HepG2 (cell line): ENCODE results near the gene PHTF1. TPM values are rescaled to one million over a fixed set of nuclear protein-coding genes. Genes with fewer than 3 reads are reported as not detected.

Source experiments
- ATAC-seq: fragments of 200-7000 bp; cut with Tn5 transposase; 3 replicates; pipeline ENCODE4 v1.9.1; 2020; ENCODE audit warnings: mild to moderate bottlenecking, moderate library complexity
- BruUV-seq: library from RNA; stranded (reverse); fragments of 400-500 nt; replicated peaks from 2 replicates; lab custom pipeline; 2021; lab: Mats Ljungman, UMichigan
- CTCF ChIA-PET: fragments of 300-600 bp; formaldehyde crosslinking; extraction: SDS; loops from one replicate; lab custom pipeline; 2021; ENCODE audit warnings: low total read pairs, inconsistent platforms, low intra/inter-chr PET ratio; lab: Yijun Ruan, JAX
- POLR2A ChIA-PET: fragments of 350-600 bp; sonication (Branson Sonifier 250); formaldehyde crosslinking; loops from one replicate; lab custom pipeline; 2020; ENCODE audit warnings: antibody characterized with exemption, inconsistent platforms; lab: Yijun Ruan, JAX
- DNase-seq: peaks from one replicate; pipeline ENCODE4 v3.0.0-alpha.2; 2015; ENCODE audit warnings: low spot score
- FAIRE-seq: peaks from 3 replicates; lab custom pipeline; 2011; peaks lifted over from hg19 to GRCh38; lab: Jason Lieb, UNC
- H2AFZ ChIP-seq: one replicate; pipeline ENCODE4 v1.6.1; 2011; ENCODE audit warnings: low read length, inconsistent platforms
- H3K27ac ChIP-seq: fragments of 300-600 bp; 3 replicates; pipeline ENCODE4 v1.8.0; 2011; ENCODE audit warnings: mixed run types, mild to moderate bottlenecking, mixed read lengths, low read length, inconsistent platforms; ENCODE audit not compliant: insufficient read depth; ENCODE audit errors: extremely low read length
- H3K27me3 ChIP-seq, 2 experiments: fragments of 200-600 bp in 1 of 2; 2 replicates in 1 of 2; 3 replicates in 1 of 2; pipeline versions ENCODE4 v1.6.0 to v1.8.0; 2011; ENCODE audit warnings: low read length in 2 of 2, mild to moderate bottlenecking in 2 of 2, moderate library complexity in 2 of 2, inconsistent platforms in 1 of 2; ENCODE audit not compliant: insufficient read depth in 2 of 2, control insufficient read depth in 1 of 2
- H3K36me3 ChIP-seq, 2 experiments: fragments of 200-600 bp in 1 of 2; replicated peaks in 1 of 2; 2 replicates in 1 of 2; 3 replicates in 1 of 2; pipeline versions ENCODE4 v1.5.1 to v1.8.0; 2011; ENCODE audit warnings: low read length in 2 of 2, inconsistent platforms in 1 of 2; ENCODE audit not compliant: insufficient read depth in 2 of 2, control insufficient read depth in 1 of 2
- H3K4me1 ChIP-seq: 2 replicates; pipeline ENCODE4 v1.5.1; 2012; ENCODE audit warnings: low read length, inconsistent platforms; ENCODE audit not compliant: insufficient read depth
- H3K4me2 ChIP-seq: 2 replicates; pipeline ENCODE4 v1.6.0; 2011; ENCODE audit warnings: low read depth, low read length, inconsistent platforms
- H3K4me3 ChIP-seq, 3 experiments: fragments of 200-600 bp in 1 of 3; sonication (generic), shearing (Covaris generic) in 1 of 3; replicated peaks in 1 of 3; 2 replicates each; pipeline ENCODE4 v1.5.1; 2011 to 2016; ENCODE audit warnings: low read length in 3 of 3, inconsistent platforms in 2 of 3, low read depth in 2 of 3, mild to moderate bottlenecking in 2 of 3, control low read depth in 1 of 3, mixed read lengths in 1 of 3; ENCODE audit not compliant: insufficient read depth in 1 of 3
- H3K79me2 ChIP-seq: one replicate; pipeline ENCODE4 v1.6.1; 2011; ENCODE audit warnings: low read length, inconsistent platforms; ENCODE audit not compliant: insufficient read depth
- H3K9ac ChIP-seq: 2 replicates; pipeline ENCODE4 v1.6.0; 2011; ENCODE audit warnings: mild to moderate bottlenecking, low read depth, low read length, inconsistent platforms; ENCODE audit not compliant: insufficient read depth
- H3K9me3 ChIP-seq: 2 replicates; pipeline ENCODE4 v1.5.1; 2012; ENCODE audit warnings: mild to moderate bottlenecking, low read length
- H4K20me1 ChIP-seq: 2 replicates; pipeline ENCODE4 v1.6.0; 2011; ENCODE audit warnings: inconsistent platforms, mild to moderate bottlenecking, low read length, moderate library complexity; ENCODE audit not compliant: insufficient read depth
- GTF2F1 ChIP-seq: fragments of 150-350 bp; IDR thresholded peaks from 2 replicates; pipeline ENCODE4 v1.6.1; 2014; ENCODE audit warnings: low read length
- PAX8 ChIP-seq: sonication (generic); formaldehyde crosslinking; IDR thresholded peaks from 2 replicates; pipeline ENCODE4 v1.8.0; 2022; ENCODE audit warnings: mild to moderate bottlenecking, missing genetic modification reagents, borderline replicate concordance
- RBFOX2 ChIP-seq: fragments of 200-400 bp; formaldehyde crosslinking; IDR thresholded peaks from 2 replicates; pipeline ENCODE4 v1.6.1; 2017; ENCODE audit warnings: low read depth, mild to moderate bottlenecking, low read length
- RELA ChIP-seq: sonication (generic); formaldehyde crosslinking; IDR thresholded peaks from 2 replicates; pipeline ENCODE4 v1.4.0; 2020; ENCODE audit warnings: missing genetic modification reagents
- TBP ChIP-seq: sonication (generic); formaldehyde crosslinking; IDR thresholded peaks from 2 replicates; pipeline ENCODE4 v1.5.0; 2020; ENCODE audit warnings: missing genetic modification reagents
- TEAD2 ChIP-seq: sonication (generic); formaldehyde crosslinking; IDR thresholded peaks from 2 replicates; pipeline ENCODE4 v1.9.0; 2021; ENCODE audit warnings: missing genetic modification reagents
- TOPORS ChIP-seq: sonication (generic); formaldehyde crosslinking; IDR thresholded peaks from 2 replicates; pipeline ENCODE4 v1.8.0; 2023; ENCODE audit warnings: mild to moderate bottlenecking, missing genetic modification reagents
- ZBTB38 ChIP-seq: sonication (generic); formaldehyde crosslinking; IDR thresholded peaks from 2 replicates; pipeline ENCODE4 v1.5.1; 2020; ENCODE audit warnings: mild to moderate bottlenecking, missing genetic modification reagents
- ZMYM4 ChIP-seq: sonication (generic); formaldehyde crosslinking; IDR thresholded peaks from 2 replicates; pipeline ENCODE4 v1.8.1; 2023; ENCODE audit warnings: mild to moderate bottlenecking, missing genetic modification reagents
- ZNF292 ChIP-seq: sonication (generic); formaldehyde crosslinking; IDR thresholded peaks from 2 replicates; pipeline ENCODE4 v1.8.1; 2022; ENCODE audit warnings: mild to moderate bottlenecking, low read depth, missing genetic modification reagents, borderline replicate concordance
- ZNF44 ChIP-seq: sonication (generic); formaldehyde crosslinking; IDR thresholded peaks from 2 replicates; pipeline ENCODE4 v1.5.1; 2020; ENCODE audit warnings: mild to moderate bottlenecking, missing genetic modification reagents
- ZNF605 ChIP-seq: sonication (generic); formaldehyde crosslinking; IDR thresholded peaks from 2 replicates; pipeline ENCODE4 v1.8.0; 2022; ENCODE audit warnings: mild to moderate bottlenecking, missing genetic modification reagents
- ZNF83 ChIP-seq: sonication (generic); formaldehyde crosslinking; IDR thresholded peaks from 2 replicates; pipeline ENCODE4 v1.4.0; 2020; ENCODE audit warnings: missing genetic modification reagents, mild to moderate bottlenecking, borderline replicate concordance
- WGBS: methylation state at CpG from one replicate; pipeline ENCODE4 v1.1.6; 2017; ENCODE audit warnings: low lambda C conversion rate; 5-methylcytosine and 5-hydroxymethylcytosine counted together
- in situ Hi-C: cut with HindIII; loops from 2 replicates; pipeline ENCODE4 v1.10.0; 2017; ENCODE audit warnings: low pct_unique_long_range_greater_than_20kb; ENCODE audit not compliant: extremely low pct_ligation_motif_present
- intact Hi-C: fragments of 100-400 bp; cut with micrococcal nuclease; formaldehyde crosslinking; loops from one replicate; pipeline ENCODE4 v1.10.0; 2022; ENCODE audit not compliant: unreplicated experiment
- polyA plus RNA-seq, 8 experiments: library from polyadenylated mRNA; depleted of rRNA in 3 of 8; stranded (reverse) in 7 of 8; unstranded in 1 of 8; fragments of >200 nt; fragmentation: Illumina TruSeq in 4 of 8; extraction: Trizol in 4 of 8; gene quantifications; 2 replicates each; pipeline versions ENCODE4 v1.2.1 to v1.2.3, GENCODE V29; 2011 to 2016; ENCODE audit warnings: low read depth in 4 of 8, missing spikeins in 1 of 8, mixed read lengths in 1 of 8; ENCODE audit not compliant: insufficient read depth in 1 of 8
- total RNA-seq, 5 experiments: library from RNA; depleted of rRNA; stranded (reverse); fragments of >200 nt; fragmentation: Illumina TruSeq; extraction: Trizol; gene quantifications; 2 replicates each; pipeline ENCODE4 v1.2.3, GENCODE V29; 2016; ENCODE audit warnings: low read depth in 1 of 5
- TF ChIP-seq, protein P1 (sequence below): sonication (generic); formaldehyde crosslinking; IDR thresholded peaks from 2 replicates; pipeline ENCODE4 v1.4.0; 2020; ENCODE audit warnings: low read depth, mild to moderate bottlenecking, missing genetic modification reagents
- TF ChIP-seq, protein P2 (sequence below): sonication (generic); formaldehyde crosslinking; IDR thresholded peaks from 2 replicates; pipeline ENCODE4 v1.8.0; 2022; ENCODE audit warnings: missing genetic modification reagents, mild to moderate bottlenecking, inconsistent platforms, borderline replicate concordance

Gene PHTF1
- total and polyA plus RNA-seq, 2 of the 13 experiments (the other 11 are each of a cell fraction or from before 2014, with no cell fraction given): 5.0 to 19.7 TPM

DNA sequence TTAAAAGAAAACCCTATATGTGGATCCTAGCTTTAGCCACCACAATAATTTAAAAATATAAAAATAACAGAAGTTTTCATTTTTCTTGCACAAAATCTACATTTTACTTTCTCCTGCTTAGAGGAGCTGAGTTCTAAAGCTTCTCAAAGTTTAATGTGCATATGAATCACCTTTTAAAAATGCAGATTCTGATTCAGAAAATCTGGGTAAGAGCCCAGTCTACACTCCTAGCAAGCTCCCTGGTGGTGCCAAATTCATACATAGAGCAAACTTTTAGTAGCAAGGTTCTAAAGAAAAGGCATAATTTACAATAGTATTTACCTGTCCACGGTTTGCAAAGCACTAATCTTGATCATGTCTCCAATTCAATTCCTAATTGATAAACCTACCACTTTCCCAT lies 33.7 kb upstream of the PHTF1 start (continued):
- TF ChIP-seq ZBTB38 (CRISPR knock-in tag) (no peak), TEAD2 (CRISPR knock-in tag) (no peak), RELA (CRISPR knock-in tag) (no peak), GTF2F1 (no peak), ZMYM4 (CRISPR knock-in tag) (no peak)
- TF ChIP-seq, all 625 proteins: peak for 0

DNA sequence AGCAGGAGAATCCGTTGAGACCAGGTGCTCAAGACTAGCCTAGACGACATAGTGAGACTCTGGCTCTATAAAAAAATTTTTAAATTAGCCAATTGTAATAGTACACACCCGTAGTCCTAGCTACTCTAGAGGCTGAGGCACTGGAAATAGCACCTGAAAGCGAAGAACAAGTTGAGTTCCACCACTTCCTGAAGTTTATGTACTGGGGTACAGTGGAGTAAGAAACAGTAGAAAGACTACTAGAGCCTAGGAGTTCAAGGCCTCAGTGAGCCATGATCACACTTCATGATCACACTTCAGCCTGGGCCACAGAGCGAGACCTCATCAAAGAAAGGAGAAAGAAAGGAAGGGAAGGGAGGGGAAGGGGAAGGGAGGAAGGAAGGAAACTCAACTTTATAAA lies 33.2 kb upstream of the PHTF1 start:
- H2AFZ ChIP-seq: no peak overlapping the region
- peaks cover 5 to 39% of the 10 kb centered on the region in 2 experiments for H3K36me3 ChIP-seq
- no peak for ATAC-seq
- H4K20me1 ChIP-seq: no peaks in the 10 kb centered on the region; the same call in 1 of the 2 replicates
- no peaks in the 10 kb centered on the region for H3K9me3 ChIP-seq
- H3K9ac ChIP-seq: no peak overlapping the region
- TF ChIP-seq ZNF605 (CRISPR knock-in tag): no peak
- no peak for TF ChIP-seq ZNF44
- TF ChIP-seq, protein P1, sequence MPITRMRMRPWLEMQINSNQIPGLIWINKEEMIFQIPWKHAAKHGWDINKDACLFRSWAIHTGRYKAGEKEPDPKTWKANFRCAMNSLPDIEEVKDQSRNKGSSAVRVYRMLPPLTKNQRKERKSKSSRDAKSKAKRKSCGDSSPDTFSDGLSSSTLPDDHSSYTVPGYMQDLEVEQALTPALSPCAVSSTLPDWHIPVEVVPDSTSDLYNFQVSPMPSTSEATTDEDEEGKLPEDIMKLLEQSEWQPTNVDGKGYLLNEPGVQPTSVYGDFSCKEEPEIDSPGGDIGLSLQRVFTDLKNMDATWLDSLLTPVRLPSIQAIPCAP (CRISPR knock-in tag): no peak
- TF ChIP-seq, protein P2, sequence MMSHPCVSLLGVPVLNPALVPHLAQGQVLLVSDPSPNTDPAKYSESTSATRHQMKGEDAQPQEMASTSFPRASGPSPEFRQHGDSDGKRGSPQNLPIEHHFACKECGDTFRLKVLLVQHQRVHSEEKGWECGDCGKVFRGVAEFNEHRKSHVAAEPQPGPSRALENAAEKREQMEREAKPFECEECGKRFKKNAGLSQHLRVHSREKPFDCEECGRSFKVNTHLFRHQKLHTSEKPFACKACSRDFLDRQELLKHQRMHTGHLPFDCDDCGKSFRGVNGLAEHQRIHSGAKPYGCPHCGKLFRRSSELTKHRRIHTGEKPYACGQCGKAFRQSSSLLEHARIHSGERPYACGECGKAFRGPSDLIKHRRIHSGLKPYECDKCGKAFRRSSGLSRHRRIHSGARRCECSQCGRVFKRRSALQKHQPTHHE: no peak
- TF ChIP-seq PAX8: no peak
- TF ChIP-seq ZNF292: no peak
- TF ChIP-seq TOPORS (CRISPR knock-in tag): no peak
- no peak for TF ChIP-seq TBP (CRISPR knock-in tag)
- TF ChIP-seq ZNF83 (CRISPR knock-in tag): no peak
- TF ChIP-seq RBFOX2: no peak
- no peak overlapping the region for H3K4me2 ChIP-seq
- no TSS peak for BruUV-seq
- no peak overlapping the region for H3K4me3 ChIP-seq
- ChIA-PET CTCF (no interaction called here), POLR2A (no interaction called here)
- in situ Hi-C loops: no loop called here
- H3K27me3 ChIP-seq: no peaks in the 10 kb centered on the region
- FAIRE-seq: no peak
- no peak overlapping the region for H3K27ac ChIP-seq
- DNase-seq: no peak
- peaks cover 13% of the 10 kb centered on the region for H3K4me1 ChIP-seq
- WGBS: 93% methylated on average over 5 of the region's 5 CpGs
- intact Hi-C loops: no loop called here
- H3K79me2 ChIP-seq: peaks cover 26% of the 10 kb centered on the region
